K562 (cell line): ENCODE data around the gene HMG20B. TPM values are rescaled to one million over a fixed set of nuclear protein-coding genes. Genes with fewer than 3 reads are reported as not detected.

Source experiments
- GABPA ChIP-seq: fragments of 200-800 bp; sonication (Bioruptor generic); conservative IDR thresholded peaks from 2 replicates; pipeline ENCODE4 v1.6.1; 2016; ENCODE audit warnings: low read depth, missing genetic modification characterization, missing compliant biosample characterization
- GTF2E2 ChIP-seq: fragments of 200-800 bp; sonication (Bioruptor generic); IDR thresholded peaks from 2 replicates; pipeline ENCODE4 v1.6.1; 2016; ENCODE audit warnings: missing genetic modification characterization, missing compliant biosample characterization
- HNRNPK ChIP-seq: fragments of 200-400 bp; formaldehyde crosslinking; IDR thresholded peaks from one replicate; pipeline ENCODE4 v1.6.1; 2018; ENCODE audit warnings: mild to moderate bottlenecking, low read depth, low read length; ENCODE audit not compliant: poor library complexity, severe bottlenecking
- KDM1A ChIP-seq, 2 experiments: fragments of 450-650 bp; IDR thresholded peaks; 2 replicates each; pipeline ENCODE4 v1.6.1; 2016; ENCODE audit warnings: mild to moderate bottlenecking in 2 of 2
- MAFK ChIP-seq: IDR thresholded peaks from 2 replicates; pipeline ENCODE4 v1.6.1; 2011; ENCODE audit warnings: low read length, improper control_type of control experiment
- MAZ ChIP-seq, 2 experiments: fragments of 450-650 bp in 1 of 2; sonication (generic) in 1 of 2; formaldehyde crosslinking; IDR thresholded peaks in 1 of 2; conservative IDR thresholded peaks in 1 of 2; 2 replicates each; pipeline versions ENCODE4 v1.4.0 to v1.5.0; 2020; ENCODE audit warnings: mild to moderate bottlenecking in 1 of 2, missing genetic modification reagents in 1 of 2
- MED1 ChIP-seq: sonication (generic); formaldehyde crosslinking; IDR thresholded peaks from 2 replicates; pipeline ENCODE4 v1.8.1; 2023; ENCODE audit warnings: missing genetic modification reagents, borderline replicate concordance
- NFATC3 ChIP-seq: fragments of 450-650 bp; IDR thresholded peaks from 2 replicates; pipeline ENCODE4 v1.6.1; 2017; ENCODE audit warnings: mild to moderate bottlenecking
- POU5F1 ChIP-seq: fragments of 150-350 bp; IDR thresholded peaks from 2 replicates; pipeline ENCODE4 v1.6.1; 2014; ENCODE audit warnings: borderline replicate concordance, low read length, low read depth, mild to moderate bottlenecking; ENCODE audit not compliant: partially characterized antibody
- SRSF1 ChIP-seq: fragments of 200-400 bp; formaldehyde crosslinking; IDR thresholded peaks from 2 replicates; pipeline ENCODE4 v1.6.1; 2017; ENCODE audit warnings: mild to moderate bottlenecking, low read depth, low read length, moderate library complexity
- TSC22D4 ChIP-seq: fragments of 450-650 bp; IDR thresholded peaks from 2 replicates; pipeline ENCODE4 v1.6.1; 2016; ENCODE audit warnings: missing genetic modification characterization, missing biosample characterization, control low read depth
- ZBTB8A ChIP-seq: fragments of 450-650 bp; IDR thresholded peaks from 2 replicates; pipeline ENCODE4 v1.6.1; 2018; ENCODE audit warnings: mild to moderate bottlenecking, moderate library complexity; ENCODE audit not compliant: partially characterized antibody
- ZNF175 ChIP-seq: fragments of 200-800 bp; sonication (Bioruptor generic); IDR thresholded peaks from 2 replicates; pipeline ENCODE4 v1.6.1; 2016; ENCODE audit warnings: low read depth, mild to moderate bottlenecking, missing genetic modification characterization, missing compliant biosample characterization
- ZNF232 ChIP-seq: sonication (generic); formaldehyde crosslinking; IDR thresholded peaks from 2 replicates; pipeline ENCODE4 v1.8.0; 2022; ENCODE audit warnings: mild to moderate bottlenecking, missing genetic modification reagents
- ZNF354B ChIP-seq: fragments of 250-450 bp; sonication (Bioruptor Pico); IDR thresholded peaks from 2 replicates; pipeline ENCODE4 v1.4.0; 2020
- ZNF561 ChIP-seq: fragments of 450-650 bp; formaldehyde crosslinking; conservative IDR thresholded peaks from 2 replicates; pipeline ENCODE4 v1.4.0; 2020; ENCODE audit warnings: mild to moderate bottlenecking, moderate library complexity
- polyA plus RNA-seq, 8 experiments: library from polyadenylated mRNA; depleted of rRNA in 4 of 8; stranded (reverse) in 5 of 8; unstranded in 3 of 8; fragments of >200 nt; fragmentation: Nextera tagmentation in 2 of 8; fragmentation: Illumina TruSeq in 1 of 8; extraction: Ambion mirVana in 2 of 8; extraction: Trizol in 1 of 8; gene quantifications; 2 replicates each; pipeline versions ENCODE4 v1.2.1 to v1.2.3, GENCODE V29; 2011 to 2014; ENCODE audit warnings: inconsistent platforms in 1 of 8, missing spikeins in 1 of 8
- total RNA-seq, 7 experiments: library from RNA; depleted of rRNA in 6 of 7; stranded (reverse); fragments of >200 nt in 6 of 7; fragmentation: Illumina TruSeq in 2 of 7; extraction: Trizol in 2 of 7; gene quantifications; 2 replicates each; pipeline versions ENCODE4 v1.2.1 to v1.2.3, GENCODE V29; 2011 to 2021; ENCODE audit warnings: low replicate concordance in 1 of 7
- TF ChIP-seq, protein P1 (sequence below): fragments of 250-450 bp; sonication (Bioruptor Pico); IDR thresholded peaks from 2 replicates; pipeline ENCODE4 v1.4.0; 2020; ENCODE audit warnings: mild to moderate bottlenecking
- TF ChIP-seq, protein P2 (sequence below): IDR thresholded peaks from 2 replicates; pipeline ENCODE4 v1.6.1; 2016; ENCODE audit warnings: missing genetic modification characterization, missing compliant biosample characterization
- TF ChIP-seq, protein P3 (sequence below): fragments of 450-650 bp; formaldehyde crosslinking; conservative IDR thresholded peaks from 2 replicates; pipeline ENCODE4 v1.4.0; 2022; ENCODE audit warnings: mild to moderate bottlenecking, missing genetic modification characterization
- TF ChIP-seq, protein P4 (sequence below): fragments of 200-800 bp; sonication (Bioruptor generic); IDR thresholded peaks from 2 replicates; pipeline ENCODE4 v1.6.1; 2017; ENCODE audit warnings: missing genetic modification characterization, missing compliant biosample characterization
- TF ChIP-seq, protein P5 (sequence below): sonication (generic); formaldehyde crosslinking; IDR thresholded peaks from 2 replicates; pipeline ENCODE4 v1.8.1; 2022; ENCODE audit warnings: missing genetic modification reagents

The HMG20B gene
- total and polyA plus RNA-seq, 9 of the 15 experiments (the other 6 are each of a cell fraction or from before 2014, with no cell fraction given): 0.35 to 172 (median 38.6) TPM

DNA sequence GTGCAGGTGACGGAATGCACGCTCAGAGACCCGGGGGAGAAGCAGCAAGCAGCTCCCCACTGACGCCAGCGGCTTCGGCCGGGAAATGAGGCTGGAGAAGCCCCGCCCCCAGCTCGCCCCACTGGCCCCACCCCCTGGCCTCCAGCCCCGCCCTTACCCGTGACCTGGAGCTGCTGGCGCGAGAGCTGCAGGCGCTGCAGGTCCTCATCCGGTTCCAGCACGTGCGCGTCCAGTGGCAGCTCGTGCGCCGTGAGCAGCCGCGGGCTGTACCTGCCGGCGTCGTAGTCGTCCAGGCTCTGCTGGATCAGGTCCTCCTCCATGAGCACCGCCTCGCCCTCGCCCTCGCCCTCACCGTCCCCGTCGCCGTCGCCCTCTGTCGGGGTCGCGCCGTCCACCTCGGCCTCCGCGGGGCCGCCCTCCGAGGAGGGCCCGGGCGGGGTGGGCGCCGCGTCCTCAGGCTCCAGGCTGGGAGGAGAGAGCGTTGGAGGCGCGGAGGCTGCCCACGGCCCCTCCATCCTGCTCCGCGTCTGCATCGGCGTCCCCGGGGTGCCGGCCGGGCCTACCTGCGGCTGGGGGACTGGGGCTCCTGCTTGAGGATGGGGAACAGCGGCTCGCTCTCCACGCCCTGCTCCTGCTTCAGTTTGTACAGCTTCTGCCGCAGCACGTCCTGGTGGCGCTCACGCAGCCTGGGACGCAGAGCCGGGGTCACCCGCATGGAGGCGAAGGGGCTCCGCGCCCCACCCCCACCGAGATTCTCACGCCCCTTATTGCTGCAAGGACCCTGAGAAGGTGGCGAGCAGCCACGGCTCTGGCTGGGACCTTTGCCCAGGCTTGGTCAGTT is 40.4 kb downstream of the HMG20B start (continued):
- TF ChIP-seq ZNF232 (CRISPR knock-in tag): no peak
- no peak for TF ChIP-seq GTF2E2 (tag)
- no peak for TF ChIP-seq ZNF561 (CRISPR knock-in tag)
- TF ChIP-seq ZNF354B (CRISPR knock-in tag): no peak
- TF ChIP-seq HNRNPK: no peak
- TF ChIP-seq, protein P1, sequence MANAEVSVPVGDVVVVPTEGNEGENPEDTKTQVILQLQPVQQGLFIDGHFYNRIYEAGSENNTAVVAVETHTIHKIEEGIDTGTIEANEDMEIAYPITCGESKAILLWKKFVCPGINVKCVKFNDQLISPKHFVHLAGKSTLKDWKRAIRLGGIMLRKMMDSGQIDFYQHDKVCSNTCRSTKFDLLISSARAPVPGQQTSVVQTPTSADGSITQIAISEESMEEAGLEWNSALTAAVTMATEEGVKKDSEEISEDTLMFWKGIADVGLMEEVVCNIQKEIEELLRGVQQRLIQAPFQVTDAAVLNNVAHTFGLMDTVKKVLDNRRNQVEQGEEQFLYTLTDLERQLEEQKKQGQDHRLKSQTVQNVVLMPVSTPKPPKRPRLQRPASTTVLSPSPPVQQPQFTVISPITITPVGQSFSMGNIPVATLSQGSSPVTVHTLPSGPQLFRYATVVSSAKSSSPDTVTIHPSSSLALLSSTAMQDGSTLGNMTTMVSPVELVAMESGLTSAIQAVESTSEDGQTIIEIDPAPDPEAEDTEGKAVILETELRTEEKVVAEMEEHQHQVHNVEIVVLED: no peak
- TF ChIP-seq TSC22D4 (tag): no peak
- TF ChIP-seq MAFK: no peak
- TF ChIP-seq, protein P2, sequence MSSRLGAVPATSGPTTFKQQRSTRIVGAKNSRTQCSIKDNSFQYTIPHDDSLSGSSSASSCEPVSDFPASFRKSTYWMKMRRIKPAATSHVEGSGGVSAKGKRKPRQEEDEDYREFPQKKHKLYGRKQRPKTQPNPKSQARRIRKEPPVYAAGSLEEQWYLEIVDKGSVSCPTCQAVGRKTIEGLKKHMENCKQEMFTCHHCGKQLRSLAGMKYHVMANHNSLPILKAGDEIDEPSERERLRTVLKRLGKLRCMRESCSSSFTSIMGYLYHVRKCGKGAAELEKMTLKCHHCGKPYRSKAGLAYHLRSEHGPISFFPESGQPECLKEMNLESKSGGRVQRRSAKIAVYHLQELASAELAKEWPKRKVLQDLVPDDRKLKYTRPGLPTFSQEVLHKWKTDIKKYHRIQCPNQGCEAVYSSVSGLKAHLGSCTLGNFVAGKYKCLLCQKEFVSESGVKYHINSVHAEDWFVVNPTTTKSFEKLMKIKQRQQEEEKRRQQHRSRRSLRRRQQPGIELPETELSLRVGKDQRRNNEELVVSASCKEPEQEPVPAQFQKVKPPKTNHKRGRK: no peak
- peak; percentile 23 to 73; a peak in 1 of 4 replicates for TF ChIP-seq MAZ (CRISPR knock-in tag; conservative IDR thresholded peaks at IDR 0.05 in 1 of 2, IDR thresholded peaks at IDR 0.05 in 1 of 2)
- TF ChIP-seq NFATC3: no peak
- TF ChIP-seq, protein P3, sequence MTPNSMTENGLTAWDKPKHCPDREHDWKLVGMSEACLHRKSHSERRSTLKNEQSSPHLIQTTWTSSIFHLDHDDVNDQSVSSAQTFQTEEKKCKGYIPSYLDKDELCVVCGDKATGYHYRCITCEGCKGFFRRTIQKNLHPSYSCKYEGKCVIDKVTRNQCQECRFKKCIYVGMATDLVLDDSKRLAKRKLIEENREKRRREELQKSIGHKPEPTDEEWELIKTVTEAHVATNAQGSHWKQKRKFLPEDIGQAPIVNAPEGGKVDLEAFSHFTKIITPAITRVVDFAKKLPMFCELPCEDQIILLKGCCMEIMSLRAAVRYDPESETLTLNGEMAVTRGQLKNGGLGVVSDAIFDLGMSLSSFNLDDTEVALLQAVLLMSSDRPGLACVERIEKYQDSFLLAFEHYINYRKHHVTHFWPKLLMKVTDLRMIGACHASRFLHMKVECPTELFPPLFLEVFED (CRISPR knock-in tag): no peak
- TF ChIP-seq, protein P4, sequence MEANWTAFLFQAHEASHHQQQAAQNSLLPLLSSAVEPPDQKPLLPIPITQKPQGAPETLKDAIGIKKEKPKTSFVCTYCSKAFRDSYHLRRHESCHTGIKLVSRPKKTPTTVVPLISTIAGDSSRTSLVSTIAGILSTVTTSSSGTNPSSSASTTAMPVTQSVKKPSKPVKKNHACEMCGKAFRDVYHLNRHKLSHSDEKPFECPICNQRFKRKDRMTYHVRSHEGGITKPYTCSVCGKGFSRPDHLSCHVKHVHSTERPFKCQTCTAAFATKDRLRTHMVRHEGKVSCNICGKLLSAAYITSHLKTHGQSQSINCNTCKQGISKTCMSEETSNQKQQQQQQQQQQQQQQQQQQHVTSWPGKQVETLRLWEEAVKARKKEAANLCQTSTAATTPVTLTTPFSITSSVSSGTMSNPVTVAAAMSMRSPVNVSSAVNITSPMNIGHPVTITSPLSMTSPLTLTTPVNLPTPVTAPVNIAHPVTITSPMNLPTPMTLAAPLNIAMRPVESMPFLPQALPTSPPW (CRISPR knock-in tag): peak; percentile 58
- no peak for TF ChIP-seq ZBTB8A
- TF ChIP-seq ZNF175 (CRISPR knock-in tag): peak; percentile 75
- TF ChIP-seq KDM1A (IDR thresholded peaks at IDR 0.05): no peak
- no peak for TF ChIP-seq POU5F1
- peak; percentile 28; the same call in 1 of the 2 replicates for TF ChIP-seq GABPA (tag)
- TF ChIP-seq SRSF1: no peak
- no peak for TF ChIP-seq MED1 (CRISPR knock-in tag)
- TF ChIP-seq, protein P5, sequence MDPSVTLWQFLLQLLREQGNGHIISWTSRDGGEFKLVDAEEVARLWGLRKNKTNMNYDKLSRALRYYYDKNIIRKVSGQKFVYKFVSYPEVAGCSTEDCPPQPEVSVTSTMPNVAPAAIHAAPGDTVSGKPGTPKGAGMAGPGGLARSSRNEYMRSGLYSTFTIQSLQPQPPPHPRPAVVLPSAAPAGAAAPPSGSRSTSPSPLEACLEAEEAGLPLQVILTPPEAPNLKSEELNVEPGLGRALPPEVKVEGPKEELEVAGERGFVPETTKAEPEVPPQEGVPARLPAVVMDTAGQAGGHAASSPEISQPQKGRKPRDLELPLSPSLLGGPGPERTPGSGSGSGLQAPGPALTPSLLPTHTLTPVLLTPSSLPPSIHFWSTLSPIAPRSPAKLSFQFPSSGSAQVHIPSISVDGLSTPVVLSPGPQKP (CRISPR knock-in tag): no peak
